A549 (cell line): ENCODE results near the gene KCTD1. TPM values are rescaled to one million over a fixed set of nuclear protein-coding genes. Genes with fewer than 3 reads are reported as not detected.
A peak's percentile ranks its signal among the peaks of the same experiment; 100 is the strongest.

Experiments used
- ATAC-seq, 2 experiments: fragments of 200-7000 bp in 1 of 2; fragments of >200 bp in 1 of 2; cut with Nextera tagmentation in 1 of 2; cut with Tn5 transposase in 1 of 2; 3 replicates each; pipeline versions ENCODE4 v1.8.0 to v1.9.1; 2018 to 2020; ENCODE audit warnings: mild to moderate bottlenecking in 1 of 2, moderate library complexity in 1 of 2
- CTCF ChIA-PET: fragments of 300-600 bp; sonication (Branson Sonifier 250); formaldehyde crosslinking; extraction: SDS; loops from one replicate; lab custom pipeline; 2021; ENCODE audit warnings: antibody characterized with exemption, inconsistent platforms; lab: Yijun Ruan, JAX
- POLR2A ChIA-PET: fragments of 350-600 bp; formaldehyde crosslinking; extraction: SDS; loops from one replicate; lab custom pipeline; 2021; ENCODE audit warnings: antibody characterized with exemption, inconsistent platforms; lab: Yijun Ruan, JAX
- DNase-seq, 2 experiments: peaks; one replicate each; pipeline versions ENCODE4 v3.0.0 to v3.0.0-alpha.2; 2011 to 2016; ENCODE audit warnings: low read depth in 1 of 2, low spot score in 1 of 2
- FAIRE-seq: peaks from 2 replicates; lab custom pipeline; 2011; peaks lifted over from hg19 to GRCh38; lab: Jason Lieb, UNC
- H3K27ac ChIP-seq, 2 experiments: fragments of >200 bp; sonication (Bioruptor Twin); formaldehyde crosslinking; 3 replicates each; pipeline ENCODE4 v1.5.1; 2016 to 2017
- H3K4me1 ChIP-seq: fragments of >200 bp; sonication (Bioruptor Twin); formaldehyde crosslinking; 3 replicates; pipeline ENCODE4 v1.6.1; 2016
- H3K4me2 ChIP-seq: fragments of >200 bp; sonication (Bioruptor Twin); formaldehyde crosslinking; 3 replicates; pipeline ENCODE4 v1.6.1; 2016
- H3K4me3 ChIP-seq: fragments of >200 bp; sonication (Bioruptor Twin); formaldehyde crosslinking; 3 replicates; pipeline ENCODE4 v1.5.1; 2016
- H3K9me3 ChIP-seq: fragments of >200 bp; sonication (Bioruptor Twin); formaldehyde crosslinking; 3 replicates; pipeline ENCODE4 v1.6.1; 2016
- ATOH8 ChIP-seq: fragments of 250-450 bp; sonication (Bioruptor Pico); IDR thresholded peaks from 2 replicates; pipeline ENCODE4 v1.5.0; 2020; ENCODE audit warnings: low read depth, mild to moderate bottlenecking, moderate library complexity
- CBX2 ChIP-seq: fragments of 200-600 bp; sonication (generic); IDR thresholded peaks from 2 replicates; pipeline ENCODE4 v1.6.1; 2016; ENCODE audit warnings: low read depth, mild to moderate bottlenecking, borderline replicate concordance
- CEBPB ChIP-seq, 2 experiments: fragments of >200 bp in 1 of 2; sonication (Bioruptor Twin) in 1 of 2; formaldehyde crosslinking in 1 of 2; IDR thresholded peaks; 2 replicates each; pipeline ENCODE4 v1.6.1; 2012 to 2016
- CHD2 ChIP-seq: fragments of 150-350 bp; IDR thresholded peaks from 2 replicates; pipeline ENCODE4 v1.6.1; 2014; ENCODE audit warnings: low read length; ENCODE audit not compliant: partially characterized antibody
- EHF ChIP-seq: fragments of 250-450 bp; sonication (Bioruptor Pico); IDR thresholded peaks from 2 replicates; pipeline ENCODE4 v1.5.0; 2020; ENCODE audit warnings: mild to moderate bottlenecking
- EP300 ChIP-seq, 2 experiments: fragments of >200 bp; sonication (Bioruptor Twin); formaldehyde crosslinking; IDR thresholded peaks; 2 replicates in 1 of 2; 3 replicates in 1 of 2; pipeline ENCODE4 v1.6.1; 2016 to 2017
- FOSL2 ChIP-seq, 2 experiments: fragments of 450-650 bp in 1 of 2; fragments of >200 bp in 1 of 2; sonication (Bioruptor Twin) in 1 of 2; formaldehyde crosslinking; IDR thresholded peaks; 2 replicates each; pipeline versions ENCODE4 v1.5.0 to v1.6.1; 2016 to 2020; ENCODE audit warnings: mild to moderate bottlenecking in 1 of 2, moderate library complexity in 1 of 2
- FOXS1 ChIP-seq: fragments of 250-450 bp; sonication (Bioruptor Pico); IDR thresholded peaks from 2 replicates; pipeline ENCODE4 v1.5.0; 2020; ENCODE audit warnings: mild to moderate bottlenecking, moderate library complexity
- HEYL ChIP-seq: fragments of 250-450 bp; sonication (Bioruptor Pico); IDR thresholded peaks from 2 replicates; pipeline ENCODE4 v1.8.0; 2021; ENCODE audit warnings: mild to moderate bottlenecking, moderate library complexity
- HMGXB4 ChIP-seq: fragments of 250-450 bp; sonication (Bioruptor Pico); IDR thresholded peaks from 2 replicates; pipeline ENCODE4 v1.5.0; 2021; ENCODE audit warnings: mild to moderate bottlenecking, moderate library complexity, borderline replicate concordance
- HOXA7 ChIP-seq: fragments of 250-450 bp; sonication (Bioruptor Pico); IDR thresholded peaks from 2 replicates; pipeline ENCODE4 v1.5.0; 2020; ENCODE audit warnings: mild to moderate bottlenecking, moderate library complexity
- HOXB5 ChIP-seq: fragments of 250-450 bp; sonication (Bioruptor Pico); IDR thresholded peaks from 2 replicates; pipeline ENCODE4 v1.5.0; 2020; ENCODE audit warnings: mild to moderate bottlenecking, moderate library complexity
- JUN ChIP-seq, 2 experiments: fragments of >200 bp; sonication (Bioruptor Twin); formaldehyde crosslinking; IDR thresholded peaks; 2 replicates in 1 of 2; 3 replicates in 1 of 2; pipeline ENCODE4 v1.6.1; 2016 to 2017
- JUNB ChIP-seq: fragments of >200 bp; sonication (Bioruptor Twin); formaldehyde crosslinking; IDR thresholded peaks from 2 replicates; pipeline ENCODE4 v1.6.1; 2016
- MAFK ChIP-seq: fragments of 450-650 bp; IDR thresholded peaks from 2 replicates; pipeline ENCODE4 v1.6.1; 2014; ENCODE audit not compliant: partially characterized antibody
- MAX ChIP-seq: IDR thresholded peaks from 2 replicates; pipeline ENCODE4 v1.6.1; 2012
- MYC ChIP-seq: IDR thresholded peaks from 2 replicates; pipeline ENCODE4 v1.6.1; 2012; ENCODE audit warnings: mild to moderate bottlenecking, inconsistent platforms, low read length, improper control_type of control experiment, borderline replicate concordance
- PHF8 ChIP-seq: fragments of 200-600 bp; sonication (generic); IDR thresholded peaks from 2 replicates; pipeline ENCODE4 v1.6.1; 2016; ENCODE audit warnings: low read depth, mild to moderate bottlenecking, antibody characterized with exemption, moderate library complexity, borderline replicate concordance
- RARB ChIP-seq: fragments of 250-450 bp; sonication (Bioruptor Pico); IDR thresholded peaks from 2 replicates; pipeline ENCODE4 v1.8.0; 2021; ENCODE audit warnings: mild to moderate bottlenecking, moderate library complexity
- RFX5 ChIP-seq: fragments of 450-650 bp; IDR thresholded peaks from 2 replicates; pipeline ENCODE4 v1.7.1; 2014; ENCODE audit warnings: antibody characterized with exemption, mild to moderate bottlenecking, moderate library complexity
- ZFP36 ChIP-seq: fragments of 450-650 bp; IDR thresholded peaks from 2 replicates; pipeline ENCODE4 v1.6.1; 2014; ENCODE audit warnings: borderline replicate concordance; ENCODE audit not compliant: partially characterized antibody
- WGBS: methylation state at CpG from one replicate; pipeline ENCODE4 v1.1.6; 2017; ENCODE audit errors: missing lambda C conversion rate; 5-methylcytosine and 5-hydroxymethylcytosine counted together
- polyA plus RNA-seq, 4 experiments: library from polyadenylated mRNA; depleted of rRNA in 3 of 4; stranded (reverse); fragments of >200 nt; fragmentation: RNase III in 1 of 4; extraction: RNeasy Plus Mini Kit Qiagen cat#74134 plus additional on column Dnase treatment in 1 of 4; gene quantifications; 2 replicates in 3 of 4; 3 replicates in 1 of 4; pipeline ENCODE4 v1.2.3, GENCODE V29; 2011 to 2017

KCTD1 gene
- polyA plus RNA-seq, 2 of the 4 experiments (the other 2 are of a cell fraction) = 26.1 to 32.1 TPM

GRCh38 chr18:26496528-26496927, 51.8 kb downstream of the KCTD1 start:
- DNase-seq (no peak), FAIRE-seq (no peak), ATAC-seq (no peak)
- no peak overlapping the region for H3K4me3 ChIP-seq
- no peak for TF ChIP-seq ZFP36
- TF ChIP-seq FOXS1 (CRISPR knock-in tag) = no peak
- TF ChIP-seq MYC = no peak
- TF ChIP-seq HOXB5 (CRISPR knock-in tag) = no peak
- TF ChIP-seq EP300 (IDR thresholded peaks at IDR 0.05) = no peak
- TF ChIP-seq ATOH8 = no peak
- no peak for TF ChIP-seq EHF (CRISPR knock-in tag)
- POLR2A ChIA-PET = no interaction called here
- no peak overlapping the region for H3K4me2 ChIP-seq
- CTCF ChIA-PET = interaction anchor here (0.7 kb wide), 1 partner anchor 91 kb away, joined by 3 read pairs; no protein-coding TSS in a partner anchor
- peaks cover 13% of the 10 kb centered on the region for H3K4me1 ChIP-seq
- no peak overlapping the region for H3K27ac ChIP-seq
- 86% methylated on average over 1 of the region's 1 CpG for WGBS
- H3K9me3 ChIP-seq = no peaks in the 10 kb centered on the region

GRCh38 chr18:26495287-26495686, 53.1 kb downstream of the KCTD1 start:
- peaks cover 17% of the 10 kb centered on the region for H3K4me1 ChIP-seq
- WGBS = 93% methylated on average over 5 of the region's 5 CpGs
- FAIRE-seq (no peak), DNase-seq (no peak), ATAC-seq (no peak)
- H3K9me3 ChIP-seq = no peaks in the 10 kb centered on the region
- ChIA-PET CTCF (interaction anchor here (1.1 kb wide), 1 partner anchor 188 kb away, joined by 4 read pairs; no protein-coding TSS in a partner anchor), POLR2A (no interaction called here)
- H3K4me2 ChIP-seq = no peak overlapping the region
- TF ChIP-seq CHD2 (no peak), ATOH8 (no peak), HOXA7 (CRISPR knock-in tag) (no peak), PHF8 (no peak), JUNB (no peak), CEBPB (IDR thresholded peaks at IDR 0.05) (no peak), MAX (no peak), RARB (CRISPR knock-in tag) (no peak), JUN (IDR thresholded peaks at IDR 0.05) (no peak), HMGXB4 (no peak), HEYL (CRISPR knock-in tag) (no peak), MAFK (no peak), CBX2 (no peak), RFX5 (no peak)
- TF ChIP-seq, all 56 proteins: peak for 0
- Histone ChIP-seq H3K4me3 (no peak overlapping the region), H3K27ac (0 out of 6 replicates have a peak overlapping the region, but pooled peaks of 1 of the 2 experiments have one; percentile 1)

GRCh38 chr18:26493021-26493420, 55.3 kb downstream of the KCTD1 start:
- POLR2A ChIA-PET = no interaction called here
- H3K9me3 ChIP-seq = no peaks in the 10 kb centered on the region
- TF ChIP-seq MYC = no peak
- TF ChIP-seq FOSL2 (IDR thresholded peaks at IDR 0.05) = no peak
- peak; percentile 28; the same call in 1 of the 2 replicates for TF ChIP-seq FOSL2 (CRISPR knock-in tag; IDR thresholded peaks at IDR 0.05)
- TF ChIP-seq, all 56 proteins: peak for 1
- WGBS = 42% methylated on average over 3 of the region's 3 CpGs
- H3K4me1 ChIP-seq = peaks cover 37% of the 10 kb centered on the region
- no peak for FAIRE-seq
- no peak for ATAC-seq
- H3K27ac ChIP-seq = peak overlapping the region in 1 of 2 experiments; percentile 71; a peak in 3 of 6 replicates
- H3K4me2 ChIP-seq = peak overlapping the region; percentile 24; the same call in 2 of the 3 replicates
- no peak overlapping the region for H3K4me3 ChIP-seq
- no peak for DNase-seq
- CTCF ChIA-PET = interaction anchor here (1.0 kb wide), 1 partner anchor 55 kb away, joined by 4 read pairs; the partner anchor contains the start of gene KCTD1
